ENCODE results near the gene QRSL1.

- TF ChIP-seq CTCF (IDR thresholded peaks at IDR 0.05) = no peak
- no peak for TF ChIP-seq POLR2A (IDR thresholded peaks at IDR 0.05)
Observed at GRCh38 chr6:106662458-106662857, 33.1 kb downstream of the QRSL1 start.
